Measurements from ENCODE around the gene TGFBR2. TPM values are rescaled to one million over a fixed set of nuclear protein-coding genes. Genes with fewer than 3 reads are reported as not detected.

TGFBR2 gene
- total RNA-seq, 1 experiment from 2014 or later: 48.2 TPM

GRCh38 chr3:30741889-30742288 is 135.5 kb downstream of the TGFBR2 start:
- intact Hi-C loops (cut with micrococcal nuclease): loop anchor here (10.0 kb wide), 1 partner anchor 227 kb away; no protein-coding TSS in a partner anchor

DNA sequence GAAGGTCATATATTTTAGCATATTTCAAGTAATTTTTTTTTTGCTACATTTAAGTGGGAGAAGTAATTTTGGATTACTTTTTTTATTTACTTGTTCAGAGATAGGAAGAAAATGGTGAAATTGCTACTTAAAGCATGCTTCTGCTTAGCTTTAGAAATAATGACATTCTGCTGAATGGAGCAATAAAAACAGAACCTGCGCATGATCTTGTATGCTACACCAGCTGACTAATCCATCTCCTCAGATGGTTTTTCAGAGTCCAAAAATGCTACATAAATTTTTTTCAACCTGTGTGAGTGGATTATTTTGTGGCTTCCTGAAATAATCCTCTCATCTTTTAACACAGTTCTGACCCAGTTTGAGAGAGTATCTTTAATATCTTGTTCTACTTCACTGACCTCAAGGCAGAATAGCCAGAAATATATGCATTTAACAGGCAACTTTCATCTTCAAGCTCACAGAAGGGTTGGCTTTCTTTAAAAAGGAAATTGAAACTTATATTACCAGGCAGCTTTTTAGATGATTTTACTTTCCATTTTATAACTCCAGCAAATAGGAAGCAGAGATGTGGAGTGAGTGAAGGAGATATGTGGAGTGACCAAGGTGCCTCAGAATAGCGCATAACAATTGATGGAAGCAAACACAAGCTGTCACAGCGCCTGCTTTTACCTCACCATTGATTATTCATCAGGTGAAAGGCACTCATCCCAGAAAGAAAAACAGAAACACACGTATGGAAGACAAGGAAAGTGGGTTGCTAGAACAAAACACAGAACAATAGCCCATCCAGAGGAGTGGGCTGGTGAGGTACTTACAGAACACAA is 136.6 kb downstream of the TGFBR2 start:
- H4K20me1 ChIP-seq (ENCODE audit: low read length): no peaks in the 10 kb centered on the region
- H3K27me3 ChIP-seq (ENCODE audit: low read length): no peaks in the 10 kb centered on the region
- CTCF ChIA-PET: interaction anchor here (0.7 kb wide), 1 partner anchor 89 kb away, joined by 4 read pairs; no protein-coding TSS in a partner anchor
- no peak overlapping the region for H3K4me2 ChIP-seq (ENCODE audit: low read length)
- no peak overlapping the region for H3K27ac ChIP-seq (ENCODE audit: low read length)
- no peak overlapping the region for H2AFZ ChIP-seq (ENCODE audit: low read length)
- ATAC-seq: no peak
- H3K9ac ChIP-seq (ENCODE audit: low read length): no peak overlapping the region
- POLR2A ChIA-PET (ENCODE audit: unreplicated experiment): no interaction called here
- no peaks in the 10 kb centered on the region for H3K36me3 ChIP-seq (ENCODE audit: low read depth, low read length)
- H3F3A ChIP-seq (ENCODE audit: low read length, unreplicated experiment): no peaks in the 10 kb centered on the region
- BruUV-seq (replicated peaks): no TSS peak
- TF ChIP-seq EZH2phosphoT487 (IDR thresholded peaks at IDR 0.05; ENCODE audit: borderline replicate concordance, low read length): no peak
- no peak for TF ChIP-seq EZH2 (IDR thresholded peaks at IDR 0.05; ENCODE audit: low read length, unreplicated experiment)
- TF ChIP-seq, protein P1, sequence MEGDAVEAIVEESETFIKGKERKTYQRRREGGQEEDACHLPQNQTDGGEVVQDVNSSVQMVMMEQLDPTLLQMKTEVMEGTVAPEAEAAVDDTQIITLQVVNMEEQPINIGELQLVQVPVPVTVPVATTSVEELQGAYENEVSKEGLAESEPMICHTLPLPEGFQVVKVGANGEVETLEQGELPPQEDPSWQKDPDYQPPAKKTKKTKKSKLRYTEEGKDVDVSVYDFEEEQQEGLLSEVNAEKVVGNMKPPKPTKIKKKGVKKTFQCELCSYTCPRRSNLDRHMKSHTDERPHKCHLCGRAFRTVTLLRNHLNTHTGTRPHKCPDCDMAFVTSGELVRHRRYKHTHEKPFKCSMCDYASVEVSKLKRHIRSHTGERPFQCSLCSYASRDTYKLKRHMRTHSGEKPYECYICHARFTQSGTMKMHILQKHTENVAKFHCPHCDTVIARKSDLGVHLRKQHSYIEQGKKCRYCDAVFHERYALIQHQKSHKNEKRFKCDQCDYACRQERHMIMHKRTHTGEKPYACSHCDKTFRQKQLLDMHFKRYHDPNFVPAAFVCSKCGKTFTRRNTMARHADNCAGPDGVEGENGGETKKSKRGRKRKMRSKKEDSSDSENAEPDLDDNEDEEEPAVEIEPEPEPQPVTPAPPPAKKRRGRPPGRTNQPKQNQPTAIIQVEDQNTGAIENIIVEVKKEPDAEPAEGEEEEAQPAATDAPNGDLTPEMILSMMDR (conservative IDR thresholded peaks at IDR 0.05; ENCODE audit: low read depth, low read length): no peak
- no peaks in the 10 kb centered on the region for H3K9me2 ChIP-seq (replicated peaks; ENCODE audit: low read length)
- peaks cover 17% of the 10 kb centered on the region for H3K4me1 ChIP-seq (ENCODE audit: insufficient read depth, low read length)
- H3K79me2 ChIP-seq (ENCODE audit: low read length): no peaks in the 10 kb centered on the region
- intact Hi-C loops (cut with micrococcal nuclease): loop anchor here (10.0 kb wide), 1 partner anchor 228 kb away; no protein-coding TSS in a partner anchor
- DNase-seq: no peak
- H3K9me3 ChIP-seq (ENCODE audit: low read length): no peaks in the 10 kb centered on the region
- no peak overlapping the region for H3K4me3 ChIP-seq (ENCODE audit: low read length)

More at GRCh38 chr3:30741889-30742288, 135.5 kb downstream of the TGFBR2 start:
- no TSS peak for BruUV-seq (replicated peaks)
- DNase-seq (no peak), ATAC-seq (no peak)
- CTCF ChIA-PET: interaction anchor here (0.7 kb wide), 1 partner anchor 88 kb away, joined by 4 read pairs; no protein-coding TSS in a partner anchor
- Histone ChIP-seq H3K9me2 (replicated peaks; ENCODE audit: low read length) (no peaks in the 10 kb centered on the region), H3F3A (ENCODE audit: low read length, unreplicated experiment) (no peaks in the 10 kb centered on the region), H3K9ac (ENCODE audit: low read length) (no peak overlapping the region), H2AFZ (ENCODE audit: low read length) (no peak overlapping the region), H4K20me1 (ENCODE audit: low read length) (no peaks in the 10 kb centered on the region), H3K4me1 (ENCODE audit: insufficient read depth, low read length) (peaks cover 11% of the 10 kb centered on the region), H3K4me3 (ENCODE audit: low read length) (no peak overlapping the region), H3K27me3 (ENCODE audit: low read length) (no peaks in the 10 kb centered on the region), H3K36me3 (ENCODE audit: low read depth, low read length) (no peaks in the 10 kb centered on the region), H3K4me2 (ENCODE audit: low read length) (no peak overlapping the region), H3K79me2 (ENCODE audit: low read length) (no peaks in the 10 kb centered on the region), H3K9me3 (ENCODE audit: low read length) (no peaks in the 10 kb centered on the region), H3K27ac (ENCODE audit: low read length) (no peak overlapping the region)
- POLR2A ChIA-PET (ENCODE audit: unreplicated experiment): no interaction called here
- TF ChIP-seq EZH2 (IDR thresholded peaks at IDR 0.05; ENCODE audit: low read length, unreplicated experiment) (no peak), EZH2phosphoT487 (IDR thresholded peaks at IDR 0.05; ENCODE audit: borderline replicate concordance, low read length) (no peak)
- TF ChIP-seq, protein P1 (conservative IDR thresholded peaks at IDR 0.05; ENCODE audit: low read depth, low read length): no peak

All from PC-3 (cell line).